GM19351 (cell line): ENCODE data around the gene COL6A1.
"Not testable (repeated sequence)": the region's sequence is repeated elsewhere in the genome, so short reads cannot be mapped to it uniquely, and the experiment has no call there.

Experiments used
- ATAC-seq: cut with Tn5 transposase; IDR thresholded peaks from one replicate; pipeline ENCODE4 v1.9.1; 2021; ENCODE audit warnings: mild to moderate bottlenecking, moderate library complexity; ENCODE audit not compliant: unreplicated experiment

The COL6A1 gene

GRCh38 chr21:46046906-46047305, 65.3 kb downstream of the COL6A1 start:
- not testable (repeated sequence) for ATAC-seq

GRCh38 chr21:46048926-46049889, 67.6 kb downstream of the COL6A1 start:
- ATAC-seq = no peak

GRCh38 chr21:46049890-46050667, 68.5 kb downstream of the COL6A1 start:
- ATAC-seq = no peak

- ATAC-seq = no peak
These were observed 69.3 kb downstream of the COL6A1 start for GRCh38 chr21:46050668-46051378.

- no peak for ATAC-seq
These were observed 69.8 kb downstream of the COL6A1 start for GRCh38 chr21:46051379-46051770.

- ATAC-seq = no peak
These were observed 70.5 kb downstream of the COL6A1 start for GRCh38 chr21:46051821-46052675.

- no peak for ATAC-seq
These were observed 71.4 kb downstream of the COL6A1 start for GRCh38 chr21:46052703-46053651.

- no peak for ATAC-seq
These were observed 72.5 kb downstream of the COL6A1 start for GRCh38 chr21:46054031-46054430.

- no peak for ATAC-seq
These were observed 72.9 kb downstream of the COL6A1 start for GRCh38 chr21:46054451-46054881.
